NCI-H2029 (cell line): ENCODE measurements around the gene CXCR6.

Experiments
- DNase-seq: peaks from one replicate; lab custom pipeline; 2025; lab: John Stamatoyannopoulos, UW

Gene CXCR6

GRCh38 chr3:45948881-45949280, 5.6 kb downstream of the CXCR6 start:
- no peak for DNase-seq

DNA sequence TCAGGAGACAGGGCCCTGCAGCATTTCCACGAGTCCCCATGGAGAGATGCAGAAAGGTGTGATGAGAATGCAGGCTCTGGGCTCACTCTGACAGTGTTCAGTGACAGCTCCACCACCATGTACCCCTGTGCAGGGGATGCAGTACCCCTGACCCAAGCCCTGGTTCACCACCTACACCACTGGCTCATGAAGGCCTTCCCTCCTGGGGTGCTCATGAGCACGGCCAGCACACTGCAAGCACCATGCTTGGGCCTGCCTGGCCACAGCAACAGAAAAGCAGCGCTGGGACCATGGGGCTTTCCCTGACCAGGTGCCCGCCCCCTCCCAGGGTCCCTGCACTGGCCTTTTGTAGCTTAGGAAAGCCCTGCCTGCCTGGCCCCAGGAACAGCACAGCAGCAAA, 6.2 kb downstream of the CXCR6 start:
- DNase-seq: no peak

DNA sequence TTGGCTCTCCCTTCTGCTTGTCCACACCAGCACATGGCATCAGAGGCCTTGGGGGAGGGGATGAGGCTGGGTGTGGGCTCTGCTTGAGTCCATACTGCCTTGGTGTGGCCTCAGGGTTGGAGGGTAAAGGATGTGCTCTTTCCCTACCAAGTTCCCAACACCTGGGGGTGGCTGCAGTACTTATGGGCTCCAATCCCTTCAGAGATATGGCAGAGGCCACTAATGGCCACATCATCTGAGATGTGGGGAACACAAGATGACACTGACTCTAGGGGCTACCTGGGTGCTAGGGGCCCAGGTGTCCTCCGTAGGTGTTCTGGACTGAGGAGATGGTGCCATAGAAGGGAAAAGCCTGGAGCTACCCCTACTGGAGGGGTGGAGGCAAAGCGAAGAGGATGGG, 6.9 kb downstream of the CXCR6 start:
- DNase-seq: no peak

GRCh38 chr3:45950686-45951600, 7.7 kb downstream of the CXCR6 start:
- DNase-seq: no peak

GRCh38 chr3:45951946-45952345, 8.7 kb downstream of the CXCR6 start:
- no peak for DNase-seq

- no peak for DNase-seq
Observed at GRCh38 chr3:45952456-45952855, 9.2 kb downstream of the CXCR6 start.

DNA sequence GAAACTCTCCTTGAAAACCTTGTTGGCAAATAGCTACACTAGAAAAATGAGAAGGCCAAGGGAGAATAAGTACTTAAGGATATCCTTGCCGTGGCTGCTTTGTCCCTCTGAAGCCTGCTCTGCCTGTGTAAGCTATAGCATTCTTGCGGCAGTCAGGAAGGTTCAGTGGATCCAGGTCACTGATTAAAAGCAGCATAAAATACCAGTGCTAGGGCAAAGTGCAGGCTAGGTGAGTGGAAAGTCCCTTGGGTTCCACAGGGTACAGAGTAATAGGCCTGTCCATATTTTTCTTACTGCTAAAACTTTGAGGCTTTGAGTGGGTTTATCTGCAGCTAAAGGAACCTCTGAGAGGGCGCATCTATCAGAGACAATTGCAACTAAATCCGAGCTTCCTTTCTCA, 10.3 kb downstream of the CXCR6 start:
- DNase-seq: no peak

- no peak for DNase-seq
Observed at GRCh38 chr3:45954306-45954705, 11.0 kb downstream of the CXCR6 start.

- DNase-seq: no peak
Observed at GRCh38 chr3:45955017-45955647, 11.9 kb downstream of the CXCR6 start.

GRCh38 chr3:45955706-45956105, 12.4 kb downstream of the CXCR6 start:
- no peak for DNase-seq

GRCh38 chr3:45957586-45957985, 14.3 kb downstream of the CXCR6 start:
- no peak for DNase-seq

DNA sequence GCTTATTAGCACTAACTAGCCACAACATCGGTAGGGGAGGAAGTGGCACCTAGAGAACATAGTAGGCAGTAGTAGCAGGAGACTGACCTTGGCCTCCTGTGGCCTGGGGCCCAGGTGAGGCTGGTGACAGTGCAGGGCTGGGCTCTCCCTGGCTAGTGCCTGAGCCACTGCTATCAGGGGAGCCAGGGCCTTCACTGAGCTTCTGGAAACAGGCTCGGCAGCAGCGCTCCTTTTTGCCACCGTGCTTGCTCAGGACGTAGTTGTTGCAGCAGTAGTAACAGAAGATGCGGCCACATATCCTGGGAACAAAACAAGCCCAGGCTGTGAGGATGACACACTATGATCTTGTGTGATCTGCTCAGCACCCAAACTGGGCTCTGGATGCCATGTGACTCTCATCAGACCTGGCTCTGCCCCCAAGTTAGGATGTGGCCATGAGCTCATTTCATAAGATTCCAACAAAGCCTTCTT, 15.1 kb downstream of the CXCR6 start:
- DNase-seq: no peak

DNA sequence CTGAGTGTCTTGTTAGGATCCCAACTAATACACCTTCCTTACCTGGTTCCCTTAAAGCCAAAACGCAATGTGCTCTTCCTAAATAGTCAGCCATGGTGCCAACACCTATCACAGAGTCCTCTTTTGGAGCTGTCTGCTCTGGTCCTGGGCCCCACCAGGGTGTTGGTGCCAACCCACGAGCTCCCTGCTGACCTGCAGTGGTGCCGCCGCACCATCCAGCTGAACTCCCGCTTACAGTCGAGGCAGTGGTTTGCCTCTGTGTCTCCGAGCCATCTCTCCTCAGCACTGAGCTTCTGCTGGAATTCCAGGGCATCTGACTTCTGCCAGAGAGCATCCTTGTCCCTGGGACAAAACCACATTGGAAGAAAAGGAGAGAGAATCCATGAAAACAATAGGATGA, 15.9 kb downstream of the CXCR6 start:
- DNase-seq: no peak

DNA sequence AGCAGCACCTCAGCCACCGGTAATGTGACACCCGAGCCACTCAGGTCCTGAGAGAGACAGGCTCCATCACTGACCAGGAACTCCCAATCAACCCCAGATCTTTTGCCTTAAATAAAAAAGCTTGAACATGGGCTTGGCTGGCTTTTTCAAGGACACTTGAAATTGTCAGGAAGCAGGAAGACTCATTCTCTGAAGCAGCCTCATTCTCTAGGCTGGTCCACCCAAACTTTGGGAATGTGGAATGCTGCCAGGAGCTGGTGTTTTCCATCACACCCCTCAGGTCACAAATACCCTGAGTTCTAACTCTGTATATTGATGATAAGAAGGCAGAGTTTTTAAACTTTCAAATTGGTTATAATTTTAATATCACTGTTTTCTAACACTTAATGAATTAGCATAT, 17.0 kb downstream of the CXCR6 start:
- DNase-seq: no peak

- DNase-seq: no peak
Observed at GRCh38 chr3:45962033-45962432, 18.8 kb downstream of the CXCR6 start.

GRCh38 chr3:45964139-45964538, 20.9 kb downstream of the CXCR6 start:
- no peak for DNase-seq

- no peak for DNase-seq
Observed at GRCh38 chr3:45965253-45965652, 22.0 kb downstream of the CXCR6 start.

GRCh38 chr3:45965653-45966052, 22.4 kb downstream of the CXCR6 start:
- no peak for DNase-seq

- no peak for DNase-seq
Observed at GRCh38 chr3:45966371-45966791, 23.1 kb downstream of the CXCR6 start.

- DNase-seq: no peak
Observed at GRCh38 chr3:45966950-45967640, 23.8 kb downstream of the CXCR6 start.

GRCh38 chr3:45967724-45968123, 24.5 kb downstream of the CXCR6 start:
- no peak for DNase-seq

GRCh38 chr3:45968149-45968548, 24.9 kb downstream of the CXCR6 start:
- DNase-seq: no peak

DNA sequence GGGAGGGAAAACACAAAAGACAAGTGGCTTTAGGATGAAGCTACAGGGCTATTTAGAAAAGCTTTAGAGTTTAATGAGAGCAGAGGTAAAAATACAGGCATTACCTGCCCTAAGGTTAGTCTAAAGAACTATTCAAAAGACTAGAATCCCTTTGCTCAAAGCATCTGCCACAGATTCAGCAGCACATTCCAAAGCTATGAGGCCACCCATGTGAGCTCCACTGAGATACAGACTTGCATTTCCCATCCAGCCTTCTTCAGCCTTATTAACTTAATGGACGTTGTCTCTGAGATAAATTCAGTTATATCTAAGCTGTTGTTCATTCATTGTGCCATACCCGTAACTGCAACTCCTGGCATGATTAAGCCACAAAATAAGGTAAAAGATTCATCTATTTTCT, 25.4 kb downstream of the CXCR6 start:
- no peak for DNase-seq
